K562 (cell line): ENCODE measurements around the gene SLC25A4. TPM values are rescaled to one million over a fixed set of nuclear protein-coding genes. Genes with fewer than 3 reads are reported as not detected.

Experiments used
- ARID3A ChIP-seq: IDR thresholded peaks from 2 replicates; pipeline ENCODE4 v1.6.1; 2012; ENCODE audit warnings: low read depth, low read length, improper control_type of control experiment, borderline replicate concordance
- BCOR ChIP-seq: fragments of 450-650 bp; IDR thresholded peaks from 2 replicates; pipeline ENCODE4 v1.6.1; 2016
- CBFA2T2 ChIP-seq: fragments of 450-650 bp; conservative IDR thresholded peaks from 2 replicates; pipeline ENCODE4 v1.6.1; 2017; ENCODE audit warnings: mild to moderate bottlenecking
- CC2D1A ChIP-seq: fragments of 450-650 bp; IDR thresholded peaks from 2 replicates; pipeline ENCODE4 v1.6.1; 2017; ENCODE audit warnings: mild to moderate bottlenecking
- CEBPB ChIP-seq: fragments of 450-650 bp; IDR thresholded peaks from 2 replicates; pipeline ENCODE4 v1.6.1; 2016; ENCODE audit warnings: missing genetic modification characterization, missing compliant biosample characterization
- DMBX1 ChIP-seq: fragments of 250-450 bp; sonication (Bioruptor Pico); IDR thresholded peaks from 2 replicates; pipeline ENCODE4 v1.8.0; 2022; ENCODE audit warnings: inconsistent platforms, mild to moderate bottlenecking, moderate library complexity, borderline replicate concordance
- GMEB1 ChIP-seq: fragments of 250-450 bp; sonication (Bioruptor Pico); IDR thresholded peaks from 2 replicates; pipeline ENCODE4 v1.4.0; 2020; ENCODE audit warnings: mild to moderate bottlenecking
- MAFK ChIP-seq: IDR thresholded peaks from 2 replicates; pipeline ENCODE4 v1.6.1; 2011; ENCODE audit warnings: low read length, improper control_type of control experiment
- MYBL2 ChIP-seq, 2 experiments: fragments of 450-650 bp in 1 of 2; sonication (generic) in 1 of 2; formaldehyde crosslinking in 1 of 2; IDR thresholded peaks; 2 replicates each; pipeline versions ENCODE4 v1.6.1 to v1.8.1; 2017 to 2022; ENCODE audit warnings: borderline replicate concordance in 1 of 2, inconsistent platforms in 1 of 2, low read depth in 1 of 2, mild to moderate bottlenecking in 1 of 2, missing genetic modification reagents in 1 of 2, moderate library complexity in 1 of 2
- PRPF4 ChIP-seq: fragments of 200-400 bp; formaldehyde crosslinking; IDR thresholded peaks from one replicate; pipeline ENCODE4 v1.6.1; 2017; ENCODE audit warnings: low read length, low read depth, mild to moderate bottlenecking; ENCODE audit not compliant: insufficient read depth, poor library complexity, severe bottlenecking
- REST ChIP-seq, 2 experiments: fragments of 450-650 bp; formaldehyde crosslinking in 1 of 2; IDR thresholded peaks; 2 replicates each; pipeline versions ENCODE4 v1.4.0 to v1.6.1; 2014 to 2020; ENCODE audit warnings: mild to moderate bottlenecking in 2 of 2, borderline replicate concordance in 1 of 2, low read depth in 1 of 2
- SIRT6 ChIP-seq: IDR thresholded peaks from one replicate; pipeline ENCODE4 v1.6.1; 2012; ENCODE audit warnings: low read depth, mild to moderate bottlenecking, control low read depth, inconsistent platforms, low read length, moderate library complexity
- SMARCA5 ChIP-seq: fragments of 450-650 bp; IDR thresholded peaks from 2 replicates; pipeline ENCODE4 v1.6.1; 2016
- SMC3 ChIP-seq: conservative IDR thresholded peaks from 2 replicates; pipeline ENCODE4 v1.6.1; 2011; ENCODE audit warnings: low read depth, low read length, improper control_type of control experiment; ENCODE audit not compliant: insufficient read depth
- polyA plus RNA-seq, 8 experiments: library from polyadenylated mRNA; depleted of rRNA in 4 of 8; stranded (reverse) in 5 of 8; unstranded in 3 of 8; fragments of >200 nt; fragmentation: Nextera tagmentation in 2 of 8; fragmentation: Illumina TruSeq in 1 of 8; extraction: Ambion mirVana in 2 of 8; extraction: Trizol in 1 of 8; gene quantifications; 2 replicates each; pipeline versions ENCODE4 v1.2.1 to v1.2.3, GENCODE V29; 2011 to 2014; ENCODE audit warnings: inconsistent platforms in 1 of 8, missing spikeins in 1 of 8
- total RNA-seq, 7 experiments: library from RNA; depleted of rRNA in 6 of 7; stranded (reverse); fragments of >200 nt in 6 of 7; fragmentation: Illumina TruSeq in 2 of 7; extraction: Trizol in 2 of 7; gene quantifications; 2 replicates each; pipeline versions ENCODE4 v1.2.1 to v1.2.3, GENCODE V29; 2011 to 2021; ENCODE audit warnings: low replicate concordance in 1 of 7

The SLC25A4 gene
- total and polyA plus RNA-seq, 9 of the 15 experiments (the other 6 are each of a cell fraction or from before 2014, with no cell fraction given), result 8.3 to 28.6 (median 19.5) TPM

- TF ChIP-seq ARID3A (peak; percentile 70; the same call in 1 of the 2 replicates), MYBL2 (IDR thresholded peaks at IDR 0.05; ENCODE audit: low read depth) (no peak), MYBL2 (CRISPR knock-in tag; IDR thresholded peaks at IDR 0.05; ENCODE audit: borderline replicate concordance) (no peak), CEBPB (tag) (peak; percentile 63), CBFA2T2 (no peak), SIRT6 (no peak), REST (IDR thresholded peaks at IDR 0.05; ENCODE audit: borderline replicate concordance) (peak; percentile 84), REST (CRISPR knock-in tag; IDR thresholded peaks at IDR 0.05; ENCODE audit: low read depth) (no peak), BCOR (no peak), CC2D1A (peak; percentile 61), DMBX1 (CRISPR knock-in tag) (no peak), PRPF4 (no peak), SMC3 (peak; percentile 53), SMARCA5 (no peak), GMEB1 (CRISPR knock-in tag) (no peak), MAFK (no peak)
These were observed 8.7 kb upstream of the SLC25A4 start (continued) for GRCh38 chr4:185134307-185134869.
